LNCaP clone FGC (cell line): ENCODE results near the gene LMOD1.

Experiments used
- DNase-seq: peaks from one replicate; pipeline ENCODE4 v3.0.0-alpha.2; 2011; ENCODE audit warnings: low read depth
- H3K4me3 ChIP-seq: 2 replicates; pipeline ENCODE4 v1.5.1; 2011; ENCODE audit warnings: mild to moderate bottlenecking, low read depth, low read length, control low read depth
- CTCF ChIP-seq: IDR thresholded peaks from 2 replicates; pipeline ENCODE4 v1.5.1; 2012; ENCODE audit warnings: mild to moderate bottlenecking; ENCODE audit not compliant: control insufficient read depth, insufficient read depth; ENCODE audit errors: extremely low read depth

LMOD1 gene

GRCh38 chr1:201930803-201931202 is 15.5 kb downstream of the LMOD1 start:
- DNase-seq = no peak
- TF ChIP-seq CTCF = no peak
- H3K4me3 ChIP-seq = no peak overlapping the region

- no peak for DNase-seq
- no peak overlapping the region for H3K4me3 ChIP-seq
- TF ChIP-seq CTCF = no peak
These were observed 16.2 kb downstream of the LMOD1 start for GRCh38 chr1:201930137-201930536.

GRCh38 chr1:201928266-201928665 is 18.1 kb downstream of the LMOD1 start:
- DNase-seq = no peak
- TF ChIP-seq CTCF = no peak
- H3K4me3 ChIP-seq = no peak overlapping the region

GRCh38 chr1:201925981-201926645 is 20.2 kb downstream of the LMOD1 start:
- H3K4me3 ChIP-seq = no peak overlapping the region
- no peak for TF ChIP-seq CTCF
- no peak for DNase-seq

GRCh38 chr1:201925301-201925567 is 21.1 kb downstream of the LMOD1 start:
- no peak for TF ChIP-seq CTCF
- H3K4me3 ChIP-seq = no peak overlapping the region
- no peak for DNase-seq

- H3K4me3 ChIP-seq = no peak overlapping the region
- DNase-seq = no peak
- TF ChIP-seq CTCF = no peak
These were observed 24.3 kb downstream of the LMOD1 start for GRCh38 chr1:201921952-201922558.

GRCh38 chr1:201918343-201918742 is 28.0 kb downstream of the LMOD1 start:
- H3K4me3 ChIP-seq = no peak overlapping the region
- DNase-seq = no peak
- TF ChIP-seq CTCF = no peak
